Epithelial cell of prostate (primary cell): Measurements from ENCODE around the gene HES5.
A peak's percentile ranks its signal among the peaks of the same experiment; 100 is the strongest.

Experiments
- DNase-seq: peaks from one replicate; pipeline ENCODE4 v3.0.0-alpha.2; 2011; ENCODE audit warnings: low read depth, low spot score
- H3K27ac ChIP-seq: fragments of 450-650 bp; 2 replicates; pipeline ENCODE4 v1.5.1; 2017; ENCODE audit warnings: mild to moderate bottlenecking

HES5 gene

DNA sequence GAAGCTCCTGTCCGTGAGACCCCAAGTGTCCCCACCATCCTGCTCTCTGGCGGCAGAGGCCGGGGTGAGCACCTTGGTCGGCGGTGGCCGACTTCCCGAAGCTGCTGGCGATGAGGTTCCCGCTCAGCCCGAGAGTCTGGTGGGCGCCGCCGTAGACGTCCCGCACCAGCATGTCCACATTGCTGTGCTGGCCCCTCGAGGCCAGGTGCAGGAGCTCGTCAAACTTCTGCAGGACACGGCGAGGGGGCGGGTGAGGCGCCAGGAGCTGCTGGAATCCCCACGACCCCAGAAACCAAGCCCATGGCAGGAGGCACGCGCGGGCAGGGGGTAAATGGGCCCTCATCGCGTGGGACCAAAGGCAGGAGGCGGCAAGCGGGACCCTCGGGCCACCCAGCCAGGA lies 10.3 kb downstream of the HES5 start:
- DNase-seq: no peak
- H3K27ac ChIP-seq: no peak overlapping the region

DNA sequence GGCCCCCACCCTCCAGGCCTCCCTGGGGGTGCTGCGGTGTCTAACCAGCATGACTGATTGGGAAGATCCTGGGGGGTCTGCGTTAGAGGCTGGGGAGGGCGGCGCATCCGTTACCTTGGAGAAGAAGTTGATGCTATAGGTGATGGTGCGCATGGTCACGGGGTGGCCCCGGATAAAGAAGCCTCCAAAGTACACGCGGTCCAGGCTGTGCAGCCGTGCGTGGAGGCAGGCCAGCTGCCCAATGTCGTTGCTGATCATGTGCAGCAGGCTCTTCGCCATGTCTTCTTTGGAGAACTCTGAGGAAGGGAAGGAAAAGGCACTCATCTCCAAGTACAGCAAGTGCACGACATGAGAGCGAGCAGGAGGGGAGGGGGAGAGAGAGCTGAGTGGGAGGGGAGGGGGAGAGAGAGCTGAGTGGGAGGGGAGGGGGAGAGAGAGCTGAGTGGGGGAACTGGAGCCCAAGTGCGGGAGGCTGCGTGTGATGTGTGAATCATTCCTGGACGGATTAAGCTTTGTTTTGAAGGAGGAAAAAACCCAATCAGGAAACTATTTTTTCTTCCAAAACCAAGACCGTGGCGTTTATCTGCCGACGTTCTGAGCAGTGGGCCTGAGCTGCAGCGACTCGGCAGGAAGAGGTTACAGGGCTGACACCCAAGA lies 10.9 kb downstream of the HES5 start:
- no peak overlapping the region for H3K27ac ChIP-seq
- DNase-seq: no peak

DNA sequence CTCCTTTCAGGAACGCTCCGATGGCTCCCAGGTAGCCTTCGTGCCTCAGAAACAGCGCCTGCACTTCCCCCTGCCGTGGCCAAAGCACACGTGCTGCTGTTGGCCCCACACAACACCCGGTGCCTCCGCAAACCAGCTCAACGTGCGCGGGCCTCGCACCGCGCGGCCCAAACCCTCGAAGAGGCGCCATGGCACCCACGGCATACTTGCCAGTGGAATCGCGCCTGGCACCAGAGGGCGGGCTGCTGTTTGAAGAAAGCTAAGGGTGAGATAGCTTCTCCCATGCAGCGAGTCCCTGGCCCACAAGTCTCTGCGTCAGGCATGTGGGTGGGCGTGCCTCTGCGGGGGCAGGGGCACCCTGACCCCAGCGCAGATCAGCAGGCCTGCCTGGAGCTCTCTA lies 11.5 kb downstream of the HES5 start:
- DNase-seq: no peak
- no peak overlapping the region for H3K27ac ChIP-seq

DNA sequence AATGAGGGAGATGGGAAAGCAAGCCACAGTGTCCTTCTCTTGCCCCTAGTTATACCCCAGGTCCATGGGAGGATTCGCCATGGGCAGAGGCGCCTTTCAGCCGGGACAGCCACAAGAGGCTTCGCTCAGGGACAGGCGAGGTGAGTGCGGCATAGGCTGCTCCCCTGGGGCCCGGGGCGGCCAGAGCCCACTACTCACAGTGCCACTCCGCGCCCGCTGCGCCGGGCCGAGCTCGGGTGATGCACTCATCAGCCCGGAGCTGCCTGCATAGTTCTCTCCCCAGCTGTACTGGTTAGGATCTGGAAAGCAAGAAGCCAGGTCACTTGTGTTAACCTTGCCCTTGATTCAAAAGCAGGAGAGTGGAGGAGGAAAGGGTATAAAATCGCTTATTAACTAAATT lies 12.1 kb downstream of the HES5 start:
- no peak overlapping the region for H3K27ac ChIP-seq
- no peak for DNase-seq

DNA sequence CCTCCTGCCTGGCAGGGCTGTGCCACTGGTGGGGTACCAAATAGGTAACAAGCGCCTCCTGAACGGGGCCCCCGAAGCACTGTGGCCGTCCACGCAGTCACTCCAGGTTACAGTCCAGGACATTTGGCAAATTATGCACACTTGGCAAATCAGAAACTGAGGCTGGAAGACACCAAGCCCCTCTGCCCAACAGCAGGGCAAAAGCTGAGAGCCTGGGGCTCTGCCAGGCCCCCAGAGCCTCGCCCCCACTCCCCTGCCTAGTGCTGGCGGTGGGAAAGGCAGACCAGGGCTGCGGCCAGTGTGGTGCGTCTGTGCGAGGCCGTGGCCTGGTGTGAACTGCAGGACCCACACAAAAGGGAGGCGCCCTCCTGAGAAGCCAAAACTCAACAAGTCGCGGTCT lies 13.1 kb downstream of the HES5 start:
- no peak for DNase-seq
- no peak overlapping the region for H3K27ac ChIP-seq

DNA sequence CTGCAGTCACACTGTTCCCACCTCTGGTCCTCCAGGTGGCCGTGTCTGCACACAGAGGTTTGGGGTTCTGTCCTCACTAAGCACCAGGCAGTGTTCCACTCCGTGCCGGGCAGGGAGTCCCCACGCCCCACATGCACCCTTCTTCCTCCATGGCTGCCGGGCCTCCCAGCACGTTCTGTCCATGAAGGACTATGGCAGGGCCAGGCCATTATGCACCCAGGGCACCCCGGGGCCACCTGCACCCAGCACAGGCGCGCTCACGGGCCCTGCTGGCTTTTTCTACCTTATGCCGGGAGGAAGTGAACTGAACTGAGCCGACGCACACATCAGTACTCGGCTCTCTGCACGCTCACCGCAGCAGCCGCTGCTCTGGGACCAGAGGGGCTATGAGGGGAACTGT lies 13.9 kb downstream of the HES5 start:
- no peak overlapping the region for H3K27ac ChIP-seq
- no peak for DNase-seq

DNA sequence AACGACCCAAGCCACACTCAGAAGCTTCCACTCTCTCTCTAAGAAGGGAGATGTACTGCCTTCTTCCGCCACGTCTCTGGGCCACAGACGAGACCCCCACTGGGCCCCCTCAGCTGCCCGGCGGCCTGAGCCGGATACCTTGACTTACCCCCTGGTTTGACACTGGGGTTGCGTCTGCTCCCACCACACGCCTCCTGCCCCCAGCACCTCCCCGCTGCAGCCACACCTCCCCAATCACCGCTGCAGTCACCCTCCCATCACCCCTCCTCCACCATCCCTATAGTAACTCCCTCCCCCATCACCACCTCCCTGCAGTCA lies 14.3 kb downstream of the HES5 start:
- DNase-seq: no peak
- no peak overlapping the region for H3K27ac ChIP-seq

DNA sequence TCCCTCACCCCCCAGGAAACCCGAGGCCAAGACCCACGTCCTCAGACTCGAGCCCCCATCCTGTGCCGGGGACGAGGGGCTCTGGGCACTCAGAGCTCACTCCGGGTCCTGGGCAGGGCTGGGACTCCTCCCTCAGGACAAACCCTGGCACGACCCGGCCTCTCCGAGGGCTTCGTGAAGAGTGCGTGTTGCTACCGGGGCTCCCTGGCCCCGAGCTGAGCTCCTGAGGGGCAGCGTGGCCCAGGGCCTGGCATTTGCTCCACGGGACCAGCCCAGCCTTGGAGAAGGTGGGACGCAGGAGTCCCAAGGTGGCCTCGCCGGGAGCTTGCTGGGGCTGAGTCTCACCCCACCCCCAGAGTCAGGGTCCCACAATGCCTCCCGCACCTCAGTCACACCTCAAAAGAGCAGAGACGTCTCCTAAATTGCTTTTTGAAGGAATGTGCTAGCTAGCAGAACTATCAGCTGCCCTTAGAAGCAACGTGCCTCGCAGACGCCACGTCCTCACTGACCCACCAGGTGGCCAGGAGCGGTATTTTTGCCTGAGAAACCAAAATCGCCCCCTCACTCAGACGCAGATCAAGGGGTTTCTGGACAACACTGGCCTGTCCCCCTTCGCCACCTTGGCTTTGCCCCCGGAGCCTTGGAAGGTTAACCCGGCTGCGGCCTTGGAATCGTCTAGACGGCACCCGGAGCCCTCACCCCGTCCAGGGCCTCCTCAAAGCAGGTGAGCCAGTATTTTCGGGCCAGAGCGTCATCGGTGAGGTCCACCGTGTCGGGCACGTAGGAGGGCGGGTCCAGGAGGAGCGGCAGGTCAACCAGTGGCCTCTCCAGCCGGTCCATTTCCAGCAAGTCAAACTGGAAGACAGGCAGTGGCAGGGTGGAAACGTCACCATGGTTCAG lies 14.9 kb downstream of the HES5 start:
- no peak for DNase-seq
- no peak overlapping the region for H3K27ac ChIP-seq

DNA sequence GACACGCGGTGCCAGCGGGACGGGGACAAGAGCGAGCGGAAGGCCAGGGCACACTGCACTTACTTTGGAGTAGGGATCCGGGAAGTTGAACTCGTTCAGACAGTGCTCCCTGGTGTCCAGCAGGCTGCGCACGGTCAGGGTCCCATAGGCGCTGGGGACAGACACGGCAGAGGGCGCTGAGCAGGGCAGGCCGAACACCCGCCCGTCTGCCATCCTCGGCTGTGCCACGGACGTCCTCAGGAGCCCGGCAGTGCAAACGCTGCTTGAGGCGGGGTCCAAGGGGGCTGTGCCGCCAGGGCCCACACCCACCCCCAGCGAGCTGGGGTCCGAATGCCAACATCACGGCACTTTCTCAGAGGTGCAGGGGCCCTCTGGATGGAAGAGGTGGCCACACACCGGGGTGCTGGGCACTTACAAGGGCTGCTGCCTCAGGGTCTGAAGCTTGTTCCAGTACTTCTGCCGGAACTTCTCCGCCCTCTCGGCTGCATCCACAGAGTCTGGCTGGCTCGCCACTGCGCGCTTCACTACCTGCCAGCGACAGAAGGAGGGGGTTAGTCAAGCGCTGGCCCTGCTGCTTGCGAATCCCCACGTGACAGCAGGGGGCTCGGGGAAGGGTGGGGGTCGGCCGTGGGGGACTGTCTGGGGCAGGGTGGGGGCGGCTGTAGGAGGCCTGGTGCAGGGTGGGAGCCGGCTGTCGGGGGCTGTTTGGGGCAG lies 16.0 kb downstream of the HES5 start:
- no peak for DNase-seq
- no peak overlapping the region for H3K27ac ChIP-seq

DNA sequence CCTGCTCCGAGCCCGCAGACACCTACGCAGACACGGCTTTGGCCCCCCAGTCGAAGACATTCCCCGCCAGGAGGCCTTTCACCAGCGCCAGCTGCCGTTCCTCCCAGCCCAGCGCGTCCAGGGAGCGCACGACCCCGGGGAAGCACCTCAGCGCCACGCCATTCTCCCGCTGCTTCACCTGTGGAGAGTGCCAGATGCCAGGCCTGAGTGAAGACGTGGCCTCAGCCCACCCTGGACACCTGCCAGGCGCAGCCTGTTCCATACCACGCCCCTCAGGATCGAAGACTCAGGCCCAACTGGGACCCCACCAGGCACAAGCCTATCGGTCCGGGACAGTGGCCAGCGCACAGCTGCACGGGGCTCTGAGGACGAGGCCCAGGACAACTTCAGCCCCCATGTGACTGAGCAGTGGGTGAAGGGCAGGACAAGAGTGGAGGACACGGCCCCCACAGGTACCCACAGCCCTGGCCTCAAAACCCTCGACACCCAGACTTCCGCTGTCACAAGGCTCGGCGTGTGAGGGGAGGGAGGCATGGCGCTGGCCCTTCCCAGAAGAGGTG lies 17.1 kb downstream of the HES5 start:
- no peak overlapping the region for H3K27ac ChIP-seq
- no peak for DNase-seq

DNA sequence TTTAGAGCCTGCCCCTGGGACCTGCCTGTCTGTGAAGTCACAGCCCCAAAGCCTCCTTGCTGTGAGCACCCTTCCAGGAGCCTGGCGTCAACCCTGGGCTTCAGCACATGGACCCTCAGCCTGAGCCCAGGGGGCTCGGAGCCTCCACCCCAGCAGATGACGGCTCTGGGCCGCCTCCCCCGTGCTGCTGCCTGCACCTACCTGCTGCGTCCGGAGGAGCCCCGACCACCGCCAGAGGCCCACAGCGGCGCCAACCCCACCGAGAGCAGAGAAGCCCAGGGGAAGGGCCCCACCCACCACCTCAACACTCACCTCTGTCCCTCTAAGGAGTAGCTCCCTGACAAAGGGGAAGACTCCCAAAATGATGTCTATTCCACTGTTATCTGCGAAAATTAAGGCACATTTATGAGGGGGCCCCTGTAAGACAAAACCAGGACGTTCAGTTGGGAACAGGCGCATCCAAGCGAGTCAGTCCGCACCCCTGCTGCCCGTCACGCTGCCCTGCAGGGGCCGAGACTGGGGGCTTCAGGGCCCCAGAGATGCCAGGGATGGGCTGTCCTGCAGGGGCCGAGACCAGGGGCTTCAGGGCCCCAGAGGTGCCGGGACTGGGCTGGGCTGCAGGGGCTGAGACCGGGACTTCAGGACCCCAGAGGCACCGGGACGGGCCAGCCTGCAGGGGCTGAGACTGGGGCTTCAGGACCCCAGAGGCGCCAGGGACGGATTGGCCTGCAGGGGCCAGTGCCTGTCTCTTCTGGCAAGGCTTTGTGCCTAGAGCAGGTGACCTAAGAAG lies 19.5 kb downstream of the HES5 start:
- DNase-seq: no peak
- no peak overlapping the region for H3K27ac ChIP-seq

DNA sequence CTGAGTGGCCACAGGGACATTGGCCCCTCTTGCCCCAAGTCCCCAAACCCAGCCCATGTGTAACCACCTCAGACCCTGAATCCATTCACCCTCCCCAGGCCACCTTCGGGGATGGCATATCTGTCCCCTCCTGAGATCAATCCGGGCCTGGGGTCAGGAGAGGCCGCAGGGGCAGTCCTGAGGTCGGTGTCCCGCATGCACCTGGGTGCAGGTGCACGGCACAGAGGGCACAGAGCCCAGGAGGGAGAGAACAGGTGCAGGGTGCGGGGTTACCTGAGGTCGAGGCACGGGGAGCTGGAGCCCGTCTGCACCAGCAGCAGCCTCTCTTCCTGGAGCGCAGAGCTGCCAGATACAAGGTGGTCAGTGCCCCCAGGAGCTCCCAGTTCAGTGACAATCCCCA lies 20.5 kb downstream of the HES5 start:
- no peak overlapping the region for H3K27ac ChIP-seq
- no peak for DNase-seq

DNA sequence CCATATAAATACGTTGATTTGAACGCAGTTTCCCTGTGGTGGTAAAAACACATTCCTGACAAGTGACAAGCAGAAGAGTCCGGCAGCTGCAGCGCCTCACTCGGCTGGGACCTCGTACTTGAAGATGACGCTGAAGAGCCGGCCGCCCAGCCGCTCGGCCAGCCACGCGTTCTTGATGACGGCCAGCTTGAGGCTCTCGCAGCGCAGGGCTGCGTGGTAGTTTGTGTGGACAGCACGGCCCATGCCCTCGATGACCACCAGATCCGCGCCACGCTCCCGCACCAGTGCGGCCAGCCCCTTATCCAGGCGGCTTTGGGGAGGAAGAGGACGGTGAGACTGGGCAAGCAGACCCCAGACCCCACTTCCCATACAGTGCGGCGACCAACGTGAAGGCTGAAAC lies 21.3 kb downstream of the HES5 start:
- H3K27ac ChIP-seq: no peak overlapping the region
- DNase-seq: no peak

DNA sequence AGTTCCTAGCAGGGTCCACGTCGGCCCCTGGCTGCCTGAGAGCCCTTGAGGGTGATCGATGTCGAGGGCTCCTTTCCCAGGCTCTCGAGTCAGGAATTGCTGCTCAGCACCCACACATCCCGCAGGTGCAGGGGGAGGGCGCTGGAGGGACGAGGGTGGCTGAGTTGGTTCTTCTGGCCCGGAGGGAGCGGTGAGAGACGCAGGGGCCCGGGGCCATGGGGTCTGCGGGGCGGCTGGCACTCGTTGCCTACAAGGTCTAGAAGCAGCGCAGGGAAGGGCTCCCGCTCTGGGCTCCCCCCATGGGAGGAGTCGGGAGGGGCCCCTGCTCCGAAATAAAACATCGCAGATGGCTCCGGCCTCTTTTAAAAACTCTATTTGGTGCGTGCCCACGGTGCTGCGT lies 21.9 kb downstream of the HES5 start:
- DNase-seq: no peak
- no peak overlapping the region for H3K27ac ChIP-seq

DNA sequence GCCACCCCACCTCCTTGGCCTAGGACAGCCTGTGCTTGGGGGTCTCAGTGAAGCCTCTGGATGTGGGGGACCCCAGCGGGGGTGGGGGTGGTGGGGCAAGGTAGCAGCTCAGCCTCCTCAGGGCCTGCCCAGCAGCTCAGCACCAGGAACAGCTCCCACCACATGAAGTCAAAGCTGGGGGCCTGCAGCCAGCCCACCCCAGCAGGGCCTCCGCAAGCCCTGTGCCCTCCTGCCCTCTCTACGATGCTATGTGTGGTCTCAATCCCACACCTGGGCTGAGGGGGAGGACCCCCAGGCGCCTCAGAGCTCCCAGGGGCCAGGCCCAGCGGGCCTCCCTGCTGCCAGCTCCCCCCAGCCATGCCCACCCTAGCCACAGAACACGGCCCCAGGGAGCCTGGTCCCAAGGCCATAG lies 22.3 kb downstream of the HES5 start:
- DNase-seq: no peak
- no peak overlapping the region for H3K27ac ChIP-seq

DNA sequence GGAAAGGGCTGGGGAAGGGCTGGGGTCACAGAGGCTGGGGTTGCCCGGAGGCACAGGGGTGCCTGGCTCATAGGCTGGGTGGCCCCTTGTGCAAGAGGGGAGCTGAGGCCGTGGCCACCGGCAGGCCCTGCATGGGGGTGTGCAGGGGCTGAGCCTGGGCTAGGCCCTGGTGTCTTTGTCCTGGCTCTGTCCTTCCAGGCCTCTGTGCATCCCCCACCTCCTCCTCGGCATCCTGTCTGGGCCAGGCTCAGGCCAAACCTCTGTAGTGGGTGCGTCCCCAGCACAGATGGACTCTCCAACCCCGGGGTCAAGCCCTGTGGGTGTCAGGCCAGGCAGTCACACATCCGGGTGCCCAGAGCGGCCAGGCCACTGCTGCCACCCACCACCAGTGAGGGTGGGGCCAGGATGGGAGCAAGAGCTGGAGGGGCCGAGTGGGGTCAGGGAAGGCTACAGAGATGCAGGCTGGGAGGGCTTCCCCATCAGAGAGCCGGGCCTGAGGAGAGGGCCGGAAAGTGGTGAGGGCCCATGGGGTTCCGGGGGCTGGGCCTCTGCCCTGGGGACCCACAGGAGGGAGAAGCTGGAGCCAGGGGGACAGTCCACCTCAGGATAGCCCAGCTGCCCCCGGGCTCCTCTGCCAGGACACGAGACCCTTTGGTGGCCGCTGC lies 23.0 kb downstream of the HES5 start:
- no peak overlapping the region for H3K27ac ChIP-seq
- DNase-seq: no peak

DNA sequence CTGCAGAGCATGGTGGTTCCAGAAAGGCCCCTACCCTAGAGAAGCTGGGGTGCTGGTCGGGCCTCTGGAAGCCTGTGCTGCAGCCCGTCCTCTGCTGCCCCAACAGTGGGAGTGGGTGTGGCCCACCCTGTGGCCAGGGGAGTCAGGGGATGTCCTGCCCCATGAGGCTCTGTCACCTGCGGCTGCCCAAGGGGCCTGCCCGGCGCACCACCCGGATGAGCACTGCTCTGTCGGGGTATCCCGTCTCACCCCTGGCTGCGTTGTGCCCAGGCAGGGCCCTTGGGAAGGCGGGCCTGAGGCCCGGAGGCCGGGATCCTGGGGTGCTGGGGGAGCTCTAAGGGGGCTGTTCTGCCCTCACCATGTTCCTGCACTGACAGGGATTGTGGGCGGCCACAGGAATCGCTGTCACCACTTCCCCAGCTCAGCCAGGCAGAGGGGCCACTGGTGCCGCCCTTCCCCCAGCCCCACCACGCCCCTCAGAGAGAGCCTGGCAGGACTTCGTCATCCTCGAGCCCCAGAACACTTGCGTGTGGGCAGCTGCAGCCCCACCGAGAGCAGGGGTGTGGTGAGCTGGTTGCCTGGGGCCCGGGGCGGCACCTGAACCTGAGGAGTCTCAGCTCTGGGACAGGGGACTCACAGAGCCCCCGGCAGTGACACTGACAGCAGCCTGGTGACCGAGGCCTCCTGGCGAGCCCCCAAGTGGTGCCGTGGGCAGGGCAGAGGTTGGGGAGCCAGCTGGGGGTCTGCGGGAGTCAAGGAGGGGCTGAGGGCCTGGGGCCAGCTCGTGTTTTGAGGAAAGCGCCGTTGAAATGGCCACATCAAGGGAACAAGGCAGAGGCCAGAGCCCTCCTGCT lies 23.8 kb downstream of the HES5 start:
- DNase-seq: no peak

DNA sequence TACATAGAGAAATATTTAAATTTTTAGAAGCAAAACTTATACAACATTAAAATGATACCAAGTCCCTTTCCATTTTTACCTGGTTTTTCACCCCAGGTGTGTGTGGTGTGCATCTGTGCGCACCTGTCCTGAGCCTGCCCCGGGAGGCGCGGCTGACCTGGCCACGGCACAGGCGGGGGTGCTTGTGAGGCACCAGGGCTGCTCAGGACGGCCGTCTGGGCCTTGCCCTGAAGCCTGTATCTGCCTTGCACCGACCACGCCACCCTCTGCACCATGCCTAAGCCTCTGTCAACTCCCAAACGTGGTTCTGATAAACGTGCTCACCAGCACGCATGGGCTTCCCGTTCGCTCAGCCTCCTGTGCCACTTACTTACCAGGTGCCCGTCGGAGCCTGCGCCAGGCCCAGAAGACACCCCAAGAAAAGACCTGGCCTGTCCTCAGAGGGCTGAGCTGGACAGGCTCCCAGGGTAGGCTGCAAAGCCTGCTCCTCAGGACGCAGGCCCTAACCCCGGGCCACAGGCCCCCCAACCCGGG lies 24.5 kb downstream of the HES5 start:
- DNase-seq: no peak
- no peak overlapping the region for H3K27ac ChIP-seq

More for the DNA sequence above, 23.8 kb downstream of the HES5 start:
- H3K27ac ChIP-seq: peak overlapping the region; percentile 6

DNA sequence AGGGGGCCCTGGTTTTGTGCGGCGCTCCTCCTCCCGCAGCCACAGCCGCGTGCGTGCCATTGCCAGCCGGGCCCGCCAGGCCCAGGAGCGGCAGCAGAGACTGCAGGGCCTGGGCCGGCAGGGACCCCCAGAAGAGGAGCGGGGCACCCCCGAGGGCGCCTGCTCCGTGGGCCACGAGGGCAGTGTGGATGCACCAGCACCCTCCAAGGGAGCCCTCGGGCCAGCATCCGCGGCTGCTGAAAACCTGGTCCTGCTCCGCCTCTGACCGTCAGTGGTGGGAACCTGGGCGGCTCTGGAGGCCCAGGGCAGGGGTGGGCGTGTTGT lies 25.2 kb downstream of the HES5 start:
- no peak for DNase-seq
- no peak overlapping the region for H3K27ac ChIP-seq
